Sciatic nerve (tissue), 2 donors: ENCODE results near the gene MAP2K5. TPM values are rescaled to one million over a fixed set of nuclear protein-coding genes. Genes with fewer than 3 reads are reported as not detected.

Source experiments
- ATAC-seq: fragments of 200-7000 bp; cut with Tn5 transposase; one replicate; pipeline ENCODE4 v1.9.1; 2020; ENCODE audit warnings: mild to moderate bottlenecking, moderate library complexity
- DNase-seq: peaks from one replicate; pipeline ENCODE4 v3.0.0-alpha.2; 2020; ENCODE audit warnings: low spot score
- intact Hi-C: fragments of 100-400 bp; cut with DNase I; formaldehyde crosslinking; loops from one replicate; pipeline ENCODE4 v1.14.2; 2022
- total RNA-seq: library from RNA; stranded (reverse); fragmentation: NEBNext Ultra II Directional; extraction: Animal tissue kit (Norgen Biotek cat#: 25700); gene quantifications from one replicate; pipeline ENCODE4 v1.2.1, GENCODE V29; 2021
- donor health status: DM: no; HTN: no; CAD: no.
- donor health status: DM: no; HTN: no; CAD: no.

Gene MAP2K5
- total RNA-seq, 1 donor from 2014 or later = 25.2 TPM

DNA sequence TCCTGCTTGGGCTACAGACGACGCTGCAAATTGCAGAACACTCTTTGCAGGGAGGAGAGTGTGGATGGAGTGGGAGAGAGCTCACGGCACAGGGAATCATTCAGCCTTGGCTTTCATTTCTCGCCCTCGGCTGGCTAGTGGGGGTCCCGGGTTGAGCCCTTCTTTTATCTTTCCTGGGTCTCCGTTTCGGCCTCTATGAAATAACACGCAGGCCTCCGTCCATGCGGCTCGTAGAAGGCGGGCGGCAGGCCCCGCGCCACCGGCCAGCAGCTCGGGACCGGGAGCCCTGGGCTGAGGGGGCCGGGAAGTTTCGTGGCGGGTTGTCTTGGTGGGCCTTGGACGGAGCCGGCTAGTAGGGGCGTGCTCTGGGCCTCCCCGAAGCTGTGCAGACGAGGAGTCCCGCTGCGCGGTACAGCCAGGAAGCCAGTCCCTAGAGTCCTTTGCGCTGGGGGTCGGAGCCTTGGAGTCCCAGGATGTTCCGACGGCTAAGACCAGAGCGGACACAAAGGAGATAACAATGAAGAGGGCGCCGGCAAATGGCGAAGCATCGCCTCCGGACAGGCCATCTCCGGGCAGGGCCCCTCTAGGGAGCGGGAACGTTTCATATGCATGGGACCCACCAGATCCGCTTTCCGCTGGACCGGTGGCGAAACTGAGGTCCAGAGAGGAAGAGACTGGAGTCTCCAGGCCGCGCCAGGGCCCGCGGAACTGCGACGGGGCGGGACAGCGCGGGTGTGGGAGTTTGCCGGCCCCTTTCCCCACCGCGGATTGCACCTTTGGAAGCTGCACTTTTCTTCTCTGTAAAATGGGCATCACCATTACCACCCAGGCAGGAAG lies 293.0 kb downstream of the MAP2K5 start:
- DNase-seq (no peak), ATAC-seq (no peak)
- intact Hi-C loops = loop anchor here (5.0 kb wide), 2 partner anchors 378 to 888 kb away; no protein-coding TSS in a partner anchor

DNA sequence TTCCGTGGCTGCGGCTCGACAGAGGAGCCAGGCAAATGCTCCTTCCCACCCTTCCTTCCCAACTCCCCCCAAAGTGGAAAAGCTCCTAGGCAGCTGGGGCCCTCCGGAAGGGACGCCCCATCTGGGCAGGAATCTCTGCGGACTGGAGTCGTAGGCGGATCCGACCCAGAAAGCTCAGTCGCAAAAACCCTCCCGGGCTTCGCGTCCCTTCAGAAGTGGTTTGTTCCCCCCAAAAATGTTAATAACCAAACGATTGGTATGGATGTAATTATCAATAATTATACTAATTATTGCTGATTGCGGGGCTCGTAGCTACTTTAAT lies 293.6 kb downstream of the MAP2K5 start:
- intact Hi-C loops = loop anchor here (5.0 kb wide), 2 partner anchors 379 to 889 kb away; no protein-coding TSS in a partner anchor
- ATAC-seq (no peak), DNase-seq (no peak)

DNA sequence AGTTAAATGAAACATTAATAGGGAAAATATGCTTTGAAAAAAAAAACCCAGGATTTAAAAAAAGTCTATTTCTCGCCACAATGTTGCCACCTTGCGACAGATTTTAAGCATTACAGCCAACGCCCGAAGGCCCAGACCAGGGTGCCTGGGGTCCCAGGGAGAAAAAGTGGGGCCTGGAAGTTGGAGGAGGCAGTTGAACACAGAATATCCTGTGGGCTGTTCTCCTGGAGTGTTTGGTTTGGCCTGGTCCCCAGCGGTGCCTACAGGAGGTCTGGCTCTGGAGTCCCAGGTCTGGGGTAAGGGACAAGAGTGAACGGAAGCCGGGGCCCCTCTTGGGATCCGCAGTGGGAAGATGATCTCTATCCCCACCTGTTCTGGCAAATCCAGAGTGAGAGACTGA lies 294.0 kb downstream of the MAP2K5 start:
- intact Hi-C loops = loop anchor here (5.0 kb wide), 2 partner anchors 379 to 889 kb away; no protein-coding TSS in a partner anchor
- no peak for ATAC-seq
- peak; percentile 75 for DNase-seq

DNA sequence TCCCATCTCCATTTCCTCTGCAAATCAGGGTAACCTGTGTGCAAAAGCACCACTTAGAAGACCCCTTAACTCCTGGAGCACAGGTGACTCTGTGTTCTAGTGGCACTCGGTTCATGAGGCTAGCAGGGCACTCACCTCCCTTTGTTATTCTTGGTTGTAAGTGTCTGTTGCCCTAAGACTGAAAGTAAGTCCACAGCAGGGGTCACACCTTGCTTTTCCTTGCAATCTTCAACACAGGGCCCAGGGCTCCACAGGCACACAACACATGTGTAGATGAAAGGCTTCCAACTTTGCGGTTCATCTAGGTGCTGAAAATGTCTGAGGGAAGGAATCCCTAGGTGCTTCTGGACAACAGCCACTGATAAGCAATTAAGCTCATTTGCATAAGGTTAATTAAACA lies 294.5 kb downstream of the MAP2K5 start:
- intact Hi-C loops = loop anchor here (5.0 kb wide), 2 partner anchors 380 to 890 kb away; no protein-coding TSS in a partner anchor

DNA sequence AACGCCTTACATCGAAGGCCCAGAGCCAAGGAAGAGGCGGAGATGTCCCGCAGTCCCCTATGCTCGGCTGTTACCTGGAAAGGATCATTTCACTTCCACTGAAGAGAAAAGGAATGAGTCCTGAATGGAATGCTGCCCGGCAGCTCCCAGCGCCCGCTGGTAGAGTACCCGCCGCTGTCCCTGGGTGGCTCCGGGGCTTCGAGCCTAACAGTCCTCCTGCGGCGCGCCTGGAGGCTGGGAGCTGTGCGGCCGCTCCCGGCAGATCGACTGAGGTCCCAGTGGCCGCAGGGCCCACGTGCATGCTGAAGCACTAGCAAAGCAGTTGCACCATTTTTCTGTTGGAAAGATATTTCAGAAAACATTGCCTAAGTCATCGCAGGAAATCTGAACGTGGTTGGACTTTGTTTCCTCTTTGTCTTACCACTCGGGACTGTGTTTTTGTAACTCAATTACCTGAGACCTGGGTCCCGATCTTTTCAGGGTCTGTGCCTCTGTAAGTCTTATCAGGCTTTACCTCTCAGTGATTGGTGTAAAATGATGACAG lies 296.4 kb downstream of the MAP2K5 start:
- DNase-seq (no peak), ATAC-seq (peak; percentile 45)
- intact Hi-C loops = loop anchor here (5.0 kb wide), 2 partner anchors 382 to 892 kb away; no protein-coding TSS in a partner anchor

More for the DNA sequence above, 294.5 kb downstream of the MAP2K5 start:
- DNase-seq (no peak), ATAC-seq (no peak)

DNA sequence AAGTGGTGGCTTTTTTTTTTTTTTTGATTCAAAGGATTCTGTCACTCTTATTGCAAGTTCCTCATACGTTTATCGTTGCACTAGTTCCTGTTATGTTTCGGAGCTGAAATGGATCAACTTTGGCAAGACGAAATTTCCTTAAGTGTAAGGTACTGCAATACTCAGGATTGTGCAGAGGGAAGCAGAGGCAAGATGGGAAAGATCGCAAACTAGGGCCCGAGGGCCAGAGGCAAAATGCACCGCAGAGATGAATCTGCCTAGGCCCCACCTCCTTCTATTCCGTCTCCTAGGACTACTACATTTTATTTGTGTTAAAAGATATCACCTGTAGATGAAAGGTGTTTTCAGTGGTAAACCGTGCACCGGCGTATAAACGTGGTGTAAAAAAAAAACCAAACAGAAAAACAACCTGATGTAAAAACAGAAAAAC lies 297.0 kb downstream of the MAP2K5 start:
- DNase-seq = no peak
- peak; percentile 9 for ATAC-seq
- intact Hi-C loops = loop anchor here (5.0 kb wide), 2 partner anchors 382 to 892 kb away; no protein-coding TSS in a partner anchor

DNA sequence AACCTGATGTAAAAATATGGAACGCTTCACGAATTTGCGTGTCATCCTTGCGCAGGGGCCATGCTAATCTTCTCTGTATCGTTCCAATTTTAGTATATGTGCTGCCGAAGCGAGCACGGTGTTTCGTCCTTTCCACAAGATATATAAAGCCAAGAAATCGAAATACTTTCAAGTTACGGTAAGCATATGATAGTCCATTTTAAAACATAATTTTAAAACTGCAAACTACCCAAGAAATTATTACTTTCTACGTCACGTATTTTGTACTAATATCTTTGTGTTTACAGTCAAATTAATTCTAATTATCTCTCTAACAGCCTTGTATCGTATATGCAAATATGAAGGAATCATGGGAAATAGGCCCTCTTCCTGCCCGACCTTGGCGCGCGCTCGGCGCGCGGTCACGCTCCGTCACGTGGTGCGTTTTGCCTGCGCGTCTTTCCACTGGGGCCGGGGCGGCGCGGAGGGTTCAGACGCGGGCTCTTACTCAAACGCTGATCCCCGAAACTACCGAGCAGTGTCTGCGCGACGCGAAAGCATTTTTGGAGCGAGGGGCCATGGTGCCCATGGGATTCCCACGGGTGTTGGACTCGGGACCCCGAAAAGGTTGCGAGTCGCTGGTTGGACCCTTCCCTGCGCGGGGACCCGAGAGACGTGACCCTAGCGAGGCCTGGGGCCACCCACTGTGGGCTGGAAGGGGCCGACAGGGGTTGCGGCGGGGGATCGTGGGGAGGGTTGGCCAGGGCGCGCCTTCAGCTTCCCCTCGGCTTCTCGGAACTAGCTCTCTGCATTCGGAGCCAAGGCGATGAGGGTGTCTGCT lies 297.6 kb downstream of the MAP2K5 start, which contains the start of gene RNU6-1:
Gene RNU6-1, minus strand, starts transcription at position 117 of the 820 bp plus-strand sequence.
- DNase-seq = peak; percentile 96
- intact Hi-C loops = loop anchor here (5.0 kb wide), 2 partner anchors 383 to 893 kb away; no protein-coding TSS in a partner anchor
- peak; percentile 95 for ATAC-seq

DNA sequence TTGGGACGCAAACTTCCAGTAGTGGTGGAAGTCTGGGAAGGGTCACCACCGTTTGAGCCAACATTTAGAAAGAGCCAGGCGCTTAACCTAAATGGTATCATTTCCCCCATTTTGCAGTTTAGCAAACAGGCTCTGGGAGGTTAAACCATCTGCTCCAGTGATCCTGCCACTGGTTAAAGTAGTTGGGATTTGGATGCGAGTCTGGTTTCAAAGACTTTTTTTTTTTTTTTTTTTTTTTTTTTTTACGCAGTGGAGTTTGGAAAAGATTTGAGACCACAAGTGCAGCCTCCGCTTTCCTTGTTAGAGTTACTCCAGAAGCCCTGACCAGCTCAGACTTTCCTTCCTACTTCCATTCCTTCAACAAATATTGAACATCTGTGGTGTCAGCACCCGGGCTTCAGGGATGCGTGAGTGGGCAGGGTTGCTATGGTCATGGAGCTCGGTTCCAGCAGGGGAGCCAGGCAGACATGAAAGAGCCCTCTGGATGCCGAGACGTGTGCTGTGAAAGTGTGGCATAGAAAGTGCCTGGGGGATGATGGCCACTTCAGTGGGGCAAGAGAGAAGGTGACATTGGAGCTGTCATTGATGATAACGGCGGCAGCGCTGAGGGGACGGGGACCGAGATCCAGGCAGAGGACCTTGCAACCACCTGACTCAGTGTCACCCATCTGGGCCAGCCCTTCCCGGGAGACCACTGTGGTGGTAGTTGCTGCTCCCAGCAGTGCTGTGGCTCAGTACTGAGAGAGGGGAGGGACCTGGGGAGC lies 298.4 kb downstream of the MAP2K5 start:
- intact Hi-C loops = no loop called here
- DNase-seq (no peak), ATAC-seq (peak; percentile 14)

DNA sequence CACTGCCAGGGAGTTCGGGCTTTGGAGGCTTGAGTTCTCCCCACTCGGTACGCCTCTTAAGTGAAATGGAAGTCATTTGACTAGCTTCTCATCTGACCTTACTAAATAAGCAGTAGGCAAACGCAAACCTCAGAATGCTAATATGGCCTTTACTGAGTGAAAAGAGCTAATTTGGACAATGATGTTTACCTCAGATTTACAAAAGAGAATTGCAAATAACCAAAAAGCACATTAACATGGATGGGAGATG lies 298.9 kb downstream of the MAP2K5 start:
- intact Hi-C loops = no loop called here
- DNase-seq (no peak), ATAC-seq (no peak)

DNA sequence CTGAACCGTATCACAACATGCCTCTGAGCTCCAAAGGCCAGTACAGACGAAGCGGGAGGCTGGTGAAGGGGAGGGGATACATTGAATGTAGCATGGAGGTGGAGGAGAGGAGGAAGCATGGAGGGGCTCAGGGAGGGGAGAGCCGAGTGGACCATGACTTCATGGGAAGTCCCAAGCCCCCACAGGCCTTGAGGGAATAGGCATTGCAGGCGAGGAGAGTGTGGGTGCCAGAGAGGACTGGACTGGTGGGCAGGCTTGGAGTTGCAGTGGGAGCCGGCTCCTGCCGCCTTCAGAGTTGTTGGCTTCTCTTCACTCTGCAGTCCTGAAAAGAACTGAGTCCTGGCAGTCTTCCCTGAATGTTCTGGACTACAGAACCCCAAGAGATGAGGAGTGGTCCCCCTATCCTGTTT lies 300.6 kb downstream of the MAP2K5 start:
- intact Hi-C loops = no loop called here
- DNase-seq = no peak
- ATAC-seq = no peak

DNA sequence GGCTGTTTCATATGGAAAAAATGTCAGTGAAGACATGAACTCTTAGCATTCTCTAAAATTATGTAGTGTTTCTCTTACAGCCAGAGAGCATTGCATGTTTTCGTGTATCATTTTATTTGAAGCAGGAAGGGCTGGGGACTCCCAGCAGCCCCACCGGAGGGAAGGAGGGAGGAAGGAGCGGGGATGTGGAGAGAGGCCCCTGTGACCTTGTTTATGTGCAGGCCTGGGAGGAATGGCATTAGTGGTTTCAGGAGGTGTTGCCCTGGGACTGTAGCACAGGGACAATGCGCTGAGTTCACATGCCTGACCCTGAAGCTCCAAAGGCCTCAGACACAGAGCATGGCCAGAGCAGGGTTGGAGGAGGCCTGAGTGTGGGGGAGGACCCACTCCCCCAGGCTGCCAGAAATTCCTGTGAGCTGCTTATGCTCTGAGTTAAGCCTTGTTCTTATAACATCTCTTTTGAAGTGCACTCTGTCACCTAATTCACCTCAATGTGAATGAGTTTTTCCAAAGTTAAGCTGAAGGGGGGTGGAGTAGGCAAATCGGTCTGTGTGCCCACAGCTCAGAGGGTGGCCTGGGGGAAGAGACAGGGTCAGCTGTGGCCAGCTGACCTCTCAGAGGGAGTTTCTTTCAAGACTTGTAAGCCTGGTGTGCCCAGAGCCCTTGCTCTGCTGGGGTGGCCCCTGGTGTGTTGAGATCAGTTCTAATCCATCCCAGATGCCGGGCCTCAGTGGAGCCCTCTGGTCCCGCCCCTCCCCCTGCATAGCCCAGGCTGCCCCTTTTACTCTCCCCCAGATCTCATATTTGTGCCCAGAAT lies 301.3 kb downstream of the MAP2K5 start:
- DNase-seq (no peak), ATAC-seq (peak; percentile 18)
- intact Hi-C loops = no loop called here

DNA sequence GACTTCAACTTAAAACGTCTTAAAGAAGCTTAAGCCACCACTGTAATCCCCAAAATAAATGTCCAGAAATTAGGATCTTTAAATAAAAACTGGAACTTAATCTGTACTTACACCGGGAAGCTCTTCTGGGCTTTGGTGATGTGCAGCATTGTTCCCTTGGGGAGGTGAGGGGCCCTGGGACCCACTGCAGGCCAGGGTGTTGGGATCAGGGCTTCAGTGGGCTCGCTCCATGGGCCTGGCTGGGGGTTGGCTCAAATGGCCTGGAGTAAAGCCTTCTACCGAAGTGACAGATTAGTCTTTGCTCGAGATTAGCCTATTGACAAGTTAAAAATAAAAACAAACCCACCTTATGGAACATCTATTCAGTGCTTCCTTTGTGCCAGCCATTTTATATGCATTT lies 303.5 kb downstream of the MAP2K5 start:
- intact Hi-C loops = no loop called here
- no peak for DNase-seq
- no peak for ATAC-seq

DNA sequence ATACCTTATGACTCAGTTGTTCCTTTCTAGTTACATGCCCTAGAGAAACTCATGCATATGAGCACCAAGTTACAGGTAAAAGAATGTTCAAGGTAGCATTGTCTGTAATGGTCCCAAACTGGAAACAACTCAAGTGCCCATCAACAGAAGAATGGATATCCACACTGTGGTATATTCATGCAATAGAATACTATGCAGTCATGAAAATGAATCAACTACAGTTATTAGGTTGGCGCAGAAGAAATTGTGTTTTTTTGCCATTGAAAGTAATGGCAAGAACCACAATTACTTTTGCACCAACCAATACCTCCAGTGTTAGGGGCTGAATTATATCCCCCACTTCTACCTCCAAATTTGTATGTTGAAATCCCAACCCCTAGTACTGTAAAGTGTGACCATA lies 307.0 kb downstream of the MAP2K5 start:
- DNase-seq (no peak), ATAC-seq (no peak)
- intact Hi-C loops = no loop called here

DNA sequence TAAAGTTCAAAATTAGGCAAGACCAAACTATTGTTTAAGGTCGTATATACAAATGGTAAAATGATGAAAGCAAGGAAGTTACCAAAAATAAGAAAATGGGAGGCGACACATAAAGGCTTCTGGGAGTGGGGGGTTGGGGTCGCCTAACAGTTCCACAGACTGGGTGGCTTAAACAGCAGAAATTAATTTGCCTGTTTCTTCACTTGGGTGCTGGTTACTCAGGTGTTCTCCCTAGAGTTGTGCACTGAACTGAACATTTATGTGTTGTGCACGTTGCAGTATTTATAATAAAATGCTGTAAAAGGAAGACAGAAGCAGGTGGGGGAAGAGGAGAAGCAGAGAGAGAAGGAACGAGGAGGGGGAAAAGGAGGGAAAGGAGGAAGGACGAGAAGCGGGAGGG lies 307.8 kb downstream of the MAP2K5 start:
- ATAC-seq = no peak
- intact Hi-C loops = no loop called here
- no peak for DNase-seq

DNA sequence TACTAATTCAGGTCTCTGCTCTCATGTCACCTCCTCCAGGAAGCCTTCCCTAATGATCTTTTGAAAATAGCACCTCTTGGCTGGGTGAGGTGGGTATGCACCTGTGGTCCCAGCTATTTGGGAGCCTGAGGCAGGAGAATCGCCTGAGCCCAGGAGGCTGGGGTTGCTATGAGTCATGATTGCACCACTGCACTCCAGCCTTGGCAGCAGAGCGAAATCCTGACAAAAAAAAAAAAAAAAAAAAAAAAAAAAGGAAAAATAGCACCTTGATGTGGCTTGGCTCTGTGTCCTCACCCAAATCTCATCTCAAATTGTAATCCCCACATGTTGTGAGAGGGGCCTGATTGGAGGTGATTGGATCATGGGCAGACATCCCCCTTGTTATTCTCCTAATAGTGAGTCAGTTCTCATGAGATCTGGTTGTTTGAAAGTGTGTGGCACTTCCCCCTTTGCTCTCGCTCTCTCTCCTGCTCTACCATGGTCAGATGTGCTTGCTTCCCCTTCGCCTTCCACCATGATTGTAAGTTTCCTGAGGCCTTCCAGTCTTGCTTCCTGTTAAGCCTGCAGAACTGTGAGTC lies 308.6 kb downstream of the MAP2K5 start:
- peak; percentile 66 for ATAC-seq
- intact Hi-C loops = no loop called here
- DNase-seq = no peak

DNA sequence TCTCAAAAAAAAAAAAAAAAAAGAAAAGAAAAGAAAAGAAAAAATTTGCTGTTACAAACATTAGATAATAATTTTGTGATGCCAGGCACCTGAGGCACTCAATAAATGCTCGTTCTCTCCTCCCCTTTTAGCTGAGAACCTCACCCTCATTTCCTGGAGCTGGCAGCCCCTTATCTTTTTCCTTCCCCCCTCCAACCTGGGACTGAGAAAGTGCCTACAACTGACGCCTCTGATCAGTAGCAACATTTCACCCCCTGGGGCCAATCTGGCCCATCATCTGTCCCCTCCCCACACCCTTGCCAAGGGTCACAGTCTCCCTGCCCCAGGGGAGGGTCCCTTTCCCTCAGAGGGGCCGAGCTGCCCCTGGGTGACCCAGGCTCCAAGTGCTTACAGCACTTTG lies 309.9 kb downstream of the MAP2K5 start:
- DNase-seq (no peak), ATAC-seq (no peak)
- intact Hi-C loops = no loop called here

DNA sequence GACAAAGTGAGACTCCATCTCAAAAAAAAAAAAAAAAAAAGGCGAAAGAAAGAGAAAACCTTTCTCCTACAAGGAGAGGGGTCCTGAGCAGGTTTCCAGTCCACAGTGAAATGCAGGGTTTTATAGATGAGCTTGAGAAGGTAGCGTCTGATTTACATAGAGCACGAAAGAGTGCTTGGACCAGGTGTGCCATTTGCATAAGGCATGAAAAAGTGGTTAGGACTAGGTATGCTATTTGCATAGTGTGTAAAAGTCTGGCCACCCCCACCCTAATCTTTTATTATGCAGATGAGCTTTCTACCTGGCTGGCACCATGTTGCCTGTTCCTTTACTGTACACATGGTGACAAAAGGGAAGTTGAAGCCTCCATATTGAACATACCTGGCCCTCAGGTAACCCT lies 311.0 kb downstream of the MAP2K5 start:
- intact Hi-C loops = no loop called here
- ATAC-seq (no peak), DNase-seq (no peak)

DNA sequence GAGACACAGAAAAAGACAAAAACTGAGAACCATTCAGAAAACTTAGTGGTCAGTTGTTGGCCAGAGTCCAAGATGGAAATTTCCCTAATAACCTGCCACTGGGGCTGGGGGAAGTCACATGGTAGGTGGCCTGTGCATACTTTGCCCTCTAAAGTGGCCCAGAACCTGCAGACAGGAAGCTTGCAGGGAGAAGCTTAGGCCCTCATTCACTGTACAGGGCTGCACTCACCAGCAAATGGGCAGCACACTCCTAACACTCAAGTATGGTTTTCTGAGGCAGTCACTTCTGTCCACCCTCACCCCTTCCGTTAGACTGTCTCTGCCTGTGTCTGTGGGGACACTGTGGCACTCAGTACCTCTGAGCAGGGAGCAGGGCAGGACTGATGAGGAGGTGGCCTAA lies 311.9 kb downstream of the MAP2K5 start:
- intact Hi-C loops = no loop called here
- ATAC-seq (no peak), DNase-seq (no peak)
